HG03432 (cell line): ENCODE results near the gene TMEM132A.

ENCODE experiments used
- ATAC-seq: cut with Tn5 transposase; IDR thresholded peaks from one replicate; pipeline ENCODE4 v1.9.1; 2021; ENCODE audit warnings: mild to moderate bottlenecking, moderate library complexity; ENCODE audit not compliant: unreplicated experiment

TMEM132A gene, protein sequence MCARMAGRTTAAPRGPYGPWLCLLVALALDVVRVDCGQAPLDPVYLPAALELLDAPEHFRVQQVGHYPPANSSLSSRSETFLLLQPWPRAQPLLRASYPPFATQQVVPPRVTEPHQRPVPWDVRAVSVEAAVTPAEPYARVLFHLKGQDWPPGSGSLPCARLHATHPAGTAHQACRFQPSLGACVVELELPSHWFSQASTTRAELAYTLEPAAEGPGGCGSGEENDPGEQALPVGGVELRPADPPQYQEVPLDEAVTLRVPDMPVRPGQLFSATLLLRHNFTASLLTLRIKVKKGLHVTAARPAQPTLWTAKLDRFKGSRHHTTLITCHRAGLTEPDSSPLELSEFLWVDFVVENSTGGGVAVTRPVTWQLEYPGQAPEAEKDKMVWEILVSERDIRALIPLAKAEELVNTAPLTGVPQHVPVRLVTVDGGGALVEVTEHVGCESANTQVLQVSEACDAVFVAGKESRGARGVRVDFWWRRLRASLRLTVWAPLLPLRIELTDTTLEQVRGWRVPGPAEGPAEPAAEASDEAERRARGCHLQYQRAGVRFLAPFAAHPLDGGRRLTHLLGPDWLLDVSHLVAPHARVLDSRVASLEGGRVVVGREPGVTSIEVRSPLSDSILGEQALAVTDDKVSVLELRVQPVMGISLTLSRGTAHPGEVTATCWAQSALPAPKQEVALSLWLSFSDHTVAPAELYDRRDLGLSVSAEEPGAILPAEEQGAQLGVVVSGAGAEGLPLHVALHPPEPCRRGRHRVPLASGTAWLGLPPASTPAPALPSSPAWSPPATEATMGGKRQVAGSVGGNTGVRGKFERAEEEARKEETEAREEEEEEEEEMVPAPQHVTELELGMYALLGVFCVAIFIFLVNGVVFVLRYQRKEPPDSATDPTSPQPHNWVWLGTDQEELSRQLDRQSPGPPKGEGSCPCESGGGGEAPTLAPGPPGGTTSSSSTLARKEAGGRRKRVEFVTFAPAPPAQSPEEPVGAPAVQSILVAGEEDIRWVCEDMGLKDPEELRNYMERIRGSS

DNA sequence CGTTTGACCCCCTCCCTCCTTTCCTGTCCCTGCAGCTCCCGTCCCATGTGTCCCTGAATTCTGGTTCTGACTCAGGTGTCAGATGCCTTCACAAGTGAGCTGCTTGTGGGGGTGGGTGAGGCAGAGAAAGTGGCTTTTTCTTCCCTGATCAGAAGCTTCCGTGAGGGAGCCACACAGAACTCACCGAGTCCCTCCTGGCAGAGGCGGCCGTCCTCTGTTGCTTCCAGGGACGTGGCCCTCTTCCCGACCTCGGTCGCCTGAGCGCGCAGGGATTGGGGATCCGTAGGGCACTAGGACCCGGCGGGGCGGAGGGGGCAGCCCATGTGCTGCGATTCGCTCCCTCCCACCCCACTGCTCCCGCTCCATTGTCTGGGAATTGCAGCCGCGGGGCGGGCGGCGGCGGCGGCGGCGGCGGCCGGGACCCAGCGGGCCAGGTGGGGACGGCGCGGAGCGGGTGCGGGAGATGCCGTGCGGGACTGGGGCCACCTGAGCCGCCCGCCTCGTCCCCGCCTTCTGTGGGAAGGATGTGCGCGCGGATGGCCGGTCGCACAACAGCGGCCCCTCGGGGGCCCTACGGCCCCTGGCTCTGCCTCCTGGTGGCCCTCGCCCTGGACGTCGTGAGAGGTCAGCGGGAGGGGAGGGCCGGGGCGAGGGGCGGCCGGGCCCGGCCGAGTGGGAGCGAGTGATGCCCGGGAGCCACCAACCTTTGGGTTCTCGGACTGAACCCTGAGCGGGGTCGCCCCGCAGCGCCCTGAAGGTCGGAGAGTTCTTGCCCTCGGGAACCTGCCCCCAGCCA lies at the start of gene TMEM132A:
TSS of gene TMEM132A (plus strand) at position 351 of the 796 bp plus-strand sequence. CDS start at position 525, 174 bp downstream.
- ATAC-seq: peak; percentile 57

DNA sequence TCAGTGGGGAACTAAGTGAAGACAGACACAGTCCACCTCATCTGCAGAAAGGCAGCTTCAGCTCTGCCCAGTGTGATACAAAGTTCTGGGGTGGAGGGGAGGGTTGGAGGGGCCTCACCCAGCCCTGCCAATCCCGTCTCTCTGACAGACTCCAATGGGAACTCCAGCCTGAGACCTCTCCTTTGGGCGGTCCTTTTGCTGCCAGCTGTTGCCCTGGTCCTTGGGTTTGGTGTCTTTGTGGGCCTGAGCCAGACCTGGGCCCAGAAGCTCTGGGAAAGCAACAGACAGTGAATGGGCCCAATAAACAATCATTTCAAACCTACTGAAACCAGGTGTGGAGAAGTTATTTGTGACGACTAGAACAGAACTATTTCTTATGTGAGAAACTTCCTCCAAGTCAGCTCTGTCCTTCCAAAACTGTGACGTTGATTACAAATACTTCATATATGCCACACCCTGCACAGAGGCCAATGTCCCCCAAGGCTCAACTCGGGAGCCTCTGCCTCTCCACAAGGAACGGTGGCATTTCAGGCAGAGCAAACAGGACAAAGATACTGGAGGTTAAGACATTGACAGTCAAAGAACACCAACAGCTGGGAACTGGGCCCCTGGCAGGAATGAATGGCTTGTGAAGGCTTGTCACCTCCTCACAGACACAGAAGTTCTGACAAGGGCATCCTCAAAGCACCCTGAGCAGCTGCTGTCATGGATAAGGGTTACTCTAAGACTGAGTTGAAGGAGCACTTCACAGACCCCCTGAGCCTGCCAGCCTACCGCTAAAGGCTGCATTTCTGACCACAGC lies 48.7 kb upstream of the TMEM132A start:
- no peak for ATAC-seq

DNA sequence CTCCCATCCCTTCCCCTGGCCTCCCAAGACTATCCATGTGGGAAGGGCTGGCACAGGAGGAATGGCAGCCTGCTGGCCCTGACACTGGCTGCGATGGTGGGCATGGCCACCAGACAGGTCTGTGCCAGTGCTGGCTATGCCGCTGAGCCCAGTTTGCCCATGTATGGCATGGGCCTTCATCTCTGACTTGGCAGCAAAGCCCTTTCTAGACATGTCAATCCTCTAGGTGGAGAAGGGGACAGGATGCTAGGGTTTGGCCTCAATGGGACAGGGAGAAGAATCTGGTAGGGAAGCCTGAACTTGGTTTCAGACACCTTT lies 48.1 kb upstream of the TMEM132A start:
- no peak for ATAC-seq

DNA sequence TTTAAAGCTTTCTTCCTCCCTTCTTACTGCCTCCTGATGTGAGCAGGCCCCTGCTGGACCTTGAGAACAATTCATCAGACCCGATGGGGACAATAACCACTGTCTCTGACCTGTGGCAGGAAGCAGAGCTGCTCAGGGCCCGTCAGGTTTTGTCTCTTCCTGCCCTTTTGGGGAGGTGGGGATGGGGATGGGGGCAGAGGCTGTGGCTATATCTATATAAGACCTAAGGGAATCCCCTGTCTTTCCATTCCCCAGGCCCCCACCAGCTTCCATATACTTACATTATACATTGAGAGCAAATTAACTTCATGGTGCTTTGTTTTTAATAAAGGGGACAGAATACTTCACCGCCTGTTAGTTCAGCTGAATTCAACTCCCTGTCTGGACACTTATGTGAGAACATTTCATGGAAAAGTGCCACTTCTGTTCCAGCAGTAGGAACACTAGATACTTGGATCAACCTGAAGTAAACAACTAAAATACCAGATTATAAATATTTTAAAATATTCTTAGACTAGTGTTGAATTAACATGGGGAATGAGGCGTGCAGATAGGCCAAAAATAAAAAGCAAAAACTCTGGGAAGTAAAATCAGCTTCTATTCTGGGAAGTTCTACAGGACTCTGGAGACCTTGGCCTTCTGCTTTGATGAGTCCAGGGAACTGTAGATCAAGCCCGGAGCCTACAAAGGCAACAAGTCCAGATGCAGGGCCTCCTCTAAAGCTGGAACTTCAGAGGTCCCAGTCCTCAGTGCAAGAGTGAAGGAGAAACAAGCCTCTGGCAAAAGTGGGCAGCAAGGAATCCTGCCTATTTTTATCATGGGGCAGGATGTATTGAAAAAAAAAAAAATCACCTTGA lies 45.8 kb upstream of the TMEM132A start:
- no peak for ATAC-seq

DNA sequence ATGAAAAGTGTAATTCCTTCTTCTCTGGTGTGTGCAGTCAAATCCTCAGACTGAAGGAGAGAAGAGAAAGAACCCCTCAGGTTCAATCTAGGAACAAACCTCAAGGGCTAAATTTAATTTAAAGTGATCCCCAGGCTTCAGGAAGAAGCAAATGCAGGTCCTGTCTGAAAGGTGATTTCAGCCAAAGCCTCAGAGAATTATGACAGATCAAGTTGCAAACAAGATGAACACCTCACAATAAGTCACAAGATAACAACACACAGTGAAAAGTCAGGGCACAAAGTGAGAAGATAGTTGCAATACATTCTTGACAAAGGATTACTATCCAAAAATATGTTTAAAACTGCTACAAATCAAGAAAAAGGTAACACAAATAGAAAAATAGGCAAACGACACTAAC lies 45.2 kb upstream of the TMEM132A start:
- no peak for ATAC-seq

DNA sequence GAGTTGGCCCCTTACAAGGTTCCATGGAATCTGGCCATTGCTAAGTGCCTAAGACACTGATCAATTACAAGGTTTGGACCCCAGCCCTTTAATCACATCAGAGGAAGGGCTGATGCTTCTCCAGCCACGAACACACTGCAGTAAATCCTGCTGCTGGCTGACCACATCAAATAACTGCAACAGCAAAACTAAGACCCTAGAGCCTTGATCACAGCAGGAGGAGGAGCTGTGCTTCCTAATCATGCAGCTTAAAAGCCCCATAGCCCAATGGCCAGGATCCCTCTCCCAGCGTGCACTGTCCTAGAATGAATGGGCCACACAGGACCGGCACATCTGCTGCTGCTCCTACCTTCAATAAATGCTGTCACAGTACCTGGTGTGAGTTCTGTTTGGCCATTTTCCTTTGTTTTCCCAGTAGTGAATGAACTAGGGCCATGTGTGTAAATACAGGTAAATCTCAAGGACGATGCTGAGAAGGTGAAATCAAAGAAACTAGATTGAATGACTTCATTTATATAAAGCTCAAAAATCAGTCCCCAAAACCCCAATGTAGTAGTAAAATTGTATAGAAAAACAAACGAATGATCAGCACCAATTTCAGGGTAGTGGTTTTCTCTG lies 44.2 kb upstream of the TMEM132A start:
- no peak for ATAC-seq

DNA sequence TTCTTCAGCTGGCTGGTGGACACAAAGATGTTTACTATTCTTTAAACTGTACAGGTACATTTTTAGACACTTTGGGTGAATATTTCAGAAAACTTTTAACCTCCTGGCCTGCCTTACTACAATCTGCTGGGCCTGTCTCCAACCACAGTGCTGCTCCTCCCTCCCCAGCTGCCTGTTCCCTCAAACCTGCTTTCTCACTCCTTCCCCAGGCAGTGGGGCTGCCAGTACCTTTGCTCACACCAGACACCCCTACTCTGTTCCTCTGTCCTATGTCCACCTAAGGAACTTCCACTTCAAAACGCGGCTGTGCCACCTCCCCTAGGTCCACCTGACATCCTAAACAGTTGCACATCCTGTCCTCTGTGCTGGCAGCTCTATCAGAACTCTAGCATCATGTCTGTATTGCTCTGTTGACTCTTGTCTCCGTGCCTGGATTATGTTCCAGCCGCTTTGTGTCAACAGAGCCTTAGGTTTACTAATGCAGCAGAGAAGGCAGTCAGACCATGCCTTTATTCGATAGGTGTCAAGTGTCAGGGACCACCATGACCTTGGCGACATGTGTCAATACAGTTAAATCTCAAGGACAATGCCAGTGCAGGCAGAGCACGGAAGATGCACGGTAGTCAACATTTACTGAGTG lies 43.5 kb upstream of the TMEM132A start:
- ATAC-seq: no peak

DNA sequence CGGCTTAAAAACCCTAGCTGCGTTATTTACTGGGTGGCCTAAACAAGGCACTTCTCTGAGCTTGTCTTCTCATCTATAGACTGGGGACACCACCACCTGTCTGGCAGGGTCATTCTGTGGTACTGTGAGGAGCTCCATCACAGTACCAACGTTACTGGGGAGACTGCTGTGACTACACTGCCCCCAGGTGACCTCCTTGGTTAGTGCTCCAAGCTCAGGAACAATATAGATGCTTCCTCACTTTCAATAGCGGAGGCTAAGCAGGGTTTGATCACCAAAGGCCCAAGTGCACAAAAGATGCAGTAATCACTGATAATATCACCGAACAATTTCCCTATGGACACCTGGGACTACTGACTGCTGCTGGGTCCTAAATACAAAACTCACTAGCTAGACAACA lies 36.7 kb upstream of the TMEM132A start:
- ATAC-seq: no peak

DNA sequence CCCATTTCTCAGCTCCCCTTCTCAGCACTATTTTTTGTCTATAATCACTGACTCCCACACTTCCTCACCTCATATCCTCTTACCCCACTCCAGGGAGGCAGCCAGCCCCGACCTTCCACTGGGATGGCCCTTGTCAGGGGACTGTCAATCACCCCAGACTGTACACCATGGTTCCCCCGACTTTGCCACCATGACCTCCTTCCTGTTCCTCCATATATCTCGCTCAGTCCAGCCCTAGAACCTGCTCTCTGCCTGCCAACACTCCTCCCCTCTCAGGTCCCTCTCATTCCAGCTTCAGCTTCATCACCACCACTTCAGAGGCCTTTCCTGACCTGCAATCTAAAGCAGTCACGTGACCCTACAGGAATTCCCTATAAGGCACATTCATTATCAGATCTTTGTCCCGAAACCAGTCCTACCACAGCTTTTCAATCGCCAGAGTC lies 34.4 kb upstream of the TMEM132A start:
- ATAC-seq: no peak

DNA sequence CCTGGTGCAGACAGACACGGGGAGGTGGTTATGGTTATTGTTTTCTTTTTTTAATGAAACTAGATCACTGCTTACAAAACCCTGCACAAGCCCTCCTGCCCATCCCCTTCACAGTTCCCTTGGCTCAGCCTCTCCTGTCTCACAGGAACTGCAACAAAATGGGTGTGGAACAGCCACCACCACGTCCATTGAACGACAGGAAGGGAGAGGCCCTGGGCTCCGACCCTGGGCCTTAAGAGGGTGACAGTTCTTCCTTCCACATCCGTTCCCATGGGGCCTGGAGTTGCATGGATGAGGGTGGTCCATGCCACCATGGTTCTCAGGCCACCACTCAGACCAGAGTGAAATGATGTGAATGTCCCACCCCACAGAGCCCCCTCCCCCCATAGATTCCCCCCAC lies 33.6 kb upstream of the TMEM132A start:
- ATAC-seq: no peak

DNA sequence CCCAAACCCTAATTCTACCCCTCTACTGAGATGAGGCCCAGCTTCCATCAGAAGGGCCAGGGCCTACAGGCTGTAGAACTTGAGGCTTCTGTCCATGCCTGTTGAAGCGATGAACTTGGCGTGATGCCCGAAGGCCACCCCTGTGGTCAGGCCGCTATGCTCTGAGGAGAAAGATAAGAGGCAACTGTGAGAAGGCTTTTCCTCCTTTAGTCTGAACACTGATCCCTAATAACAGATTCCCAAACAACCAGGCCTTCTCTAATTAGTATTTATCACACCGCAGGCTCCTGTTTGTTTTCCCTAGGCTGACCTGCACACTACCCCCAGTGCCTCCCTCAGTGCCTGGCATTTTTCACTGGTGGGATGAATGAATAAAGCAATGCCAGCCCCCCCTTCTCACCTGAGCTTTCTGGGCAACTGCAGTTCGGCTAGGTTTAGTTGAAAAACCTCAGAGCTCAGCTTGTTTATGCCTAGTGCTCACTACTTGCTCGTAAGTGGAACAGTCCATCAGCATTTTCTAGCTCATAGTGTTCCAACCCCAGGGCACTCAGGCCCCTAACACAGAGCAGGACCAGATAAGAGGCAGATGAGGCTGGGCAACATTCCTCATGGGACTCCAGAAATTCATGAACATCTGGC lies 33.0 kb upstream of the TMEM132A start:
- ATAC-seq: no peak

DNA sequence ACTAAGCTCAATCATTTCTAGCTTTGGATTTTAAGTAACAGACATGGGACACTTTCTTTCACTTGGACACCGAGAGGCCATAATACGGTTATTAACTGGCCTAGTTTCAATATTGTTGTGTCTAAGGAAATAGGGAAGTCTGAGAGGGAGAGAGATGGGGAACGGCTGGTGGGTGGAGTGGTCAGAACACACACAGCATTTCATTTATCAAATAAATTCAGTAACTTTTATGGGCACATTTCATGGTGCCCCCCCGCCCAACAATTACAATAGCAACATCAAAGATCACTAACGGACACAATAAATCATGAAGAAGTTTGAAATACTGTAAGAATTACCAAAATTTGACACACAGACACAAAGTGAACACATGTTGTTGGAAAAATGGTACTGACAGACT lies 28.6 kb upstream of the TMEM132A start:
- ATAC-seq: no peak

DNA sequence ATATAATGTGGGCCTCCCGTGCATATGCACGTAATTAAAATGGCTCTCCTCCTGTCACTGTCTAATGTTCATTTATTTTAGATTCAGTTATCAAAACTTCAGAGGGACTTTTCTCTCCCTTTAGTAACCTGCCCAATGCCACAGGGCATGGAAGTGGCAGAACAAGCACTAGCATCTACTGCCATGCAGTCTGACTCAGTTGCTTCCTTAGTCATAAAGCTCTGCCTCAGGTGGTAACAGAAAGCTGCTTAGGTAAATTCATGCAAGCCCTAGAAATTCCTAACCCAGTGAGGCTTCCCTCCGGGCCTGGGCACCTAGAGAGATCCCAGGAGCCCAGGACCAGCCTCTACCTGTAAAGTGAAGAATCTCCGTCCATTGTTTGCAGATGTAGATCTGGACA lies 26.8 kb upstream of the TMEM132A start:
- ATAC-seq: no peak

DNA sequence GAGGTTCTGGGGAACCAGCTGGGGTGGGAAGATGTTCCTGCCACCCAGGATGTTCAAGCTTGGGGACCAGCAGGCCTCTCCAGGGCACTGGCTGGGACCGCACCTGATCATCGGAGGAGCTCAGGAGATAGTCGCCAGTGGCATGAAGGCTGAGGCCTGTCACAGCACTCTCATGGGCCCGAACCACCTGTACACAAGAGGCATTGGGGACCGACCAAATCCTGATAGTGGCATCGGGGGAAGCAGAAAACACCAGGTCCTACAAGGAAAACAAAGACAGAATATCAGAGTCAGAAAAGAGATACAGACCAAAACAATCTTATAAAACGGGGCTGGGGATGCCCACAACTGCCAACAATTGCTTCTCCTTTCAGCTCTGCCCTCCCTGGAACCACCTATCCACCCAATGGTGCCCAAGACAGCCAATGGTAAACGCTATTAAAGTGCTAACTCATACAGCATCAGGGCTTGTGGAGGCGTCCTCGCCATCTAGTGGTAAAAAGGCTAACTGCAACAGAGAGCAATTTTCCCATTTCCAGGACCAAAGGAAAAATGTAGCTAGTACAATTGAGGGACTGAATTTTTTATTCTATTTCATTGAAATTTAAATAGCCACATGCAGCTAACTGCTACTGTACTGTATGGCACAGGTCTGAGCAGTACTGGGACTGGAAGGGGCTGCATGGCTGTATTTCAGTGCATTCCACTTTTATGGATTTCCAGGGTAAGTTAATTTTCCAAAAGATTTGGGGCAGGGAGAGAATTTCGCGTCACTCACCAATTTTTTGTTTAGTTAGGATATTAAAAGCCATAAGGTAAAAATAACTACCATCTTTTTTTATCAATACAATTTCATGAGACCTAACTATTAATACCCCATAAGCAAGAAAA lies 25.0 kb upstream of the TMEM132A start:
- no peak for ATAC-seq

DNA sequence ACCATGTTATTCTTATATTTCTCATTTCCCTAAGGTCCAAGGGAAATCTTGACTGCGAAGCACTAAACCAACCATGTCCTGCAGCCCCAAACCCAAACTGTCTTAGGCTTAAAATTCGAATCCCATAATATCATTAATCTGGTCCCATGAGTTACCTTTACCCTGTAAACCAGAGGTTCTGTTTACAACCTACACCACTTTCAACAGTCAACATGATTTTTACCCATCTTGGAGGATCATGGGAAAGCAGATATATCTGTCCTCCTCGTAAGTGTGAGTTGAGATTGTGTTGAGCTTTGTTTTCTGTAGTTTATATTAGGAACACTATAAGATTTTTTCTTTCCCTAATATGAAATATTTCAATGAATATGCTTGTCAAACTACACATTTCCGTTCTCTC lies 24.3 kb upstream of the TMEM132A start:
- no peak for ATAC-seq

DNA sequence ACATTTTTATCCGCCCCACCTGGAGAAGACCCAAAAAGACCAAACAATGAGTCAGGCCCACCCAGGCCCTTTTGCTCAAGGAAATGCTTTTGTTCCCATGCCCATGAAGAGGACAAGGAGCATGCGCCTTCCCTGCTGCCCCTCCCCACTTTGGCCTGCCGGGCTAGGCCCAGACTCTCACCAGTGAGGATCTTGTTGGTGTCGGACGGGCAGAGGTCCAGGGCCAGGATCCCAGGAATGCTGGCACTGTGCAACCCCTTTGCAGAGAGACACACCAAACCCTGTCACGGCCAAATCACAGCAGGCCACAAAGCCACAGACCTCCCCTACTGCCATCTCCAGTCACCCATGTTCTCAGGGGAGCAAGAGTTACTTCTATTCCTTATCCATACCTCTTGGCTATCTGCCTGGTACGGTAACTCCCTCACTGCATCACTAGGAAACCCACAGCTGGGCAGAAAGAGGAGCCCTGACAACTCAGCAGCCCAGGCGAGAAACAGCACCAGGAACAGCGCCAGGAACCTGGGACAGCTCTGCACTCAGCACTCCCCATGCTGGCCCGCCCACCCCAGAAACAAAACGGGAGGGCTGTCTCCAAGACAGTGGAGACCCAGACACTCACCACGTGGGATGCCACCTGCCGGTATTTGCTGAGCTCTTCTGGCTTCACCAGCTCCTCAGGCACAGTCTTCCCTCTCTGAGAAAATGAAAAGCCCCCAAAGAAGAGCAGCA lies 23.4 kb upstream of the TMEM132A start:
- no peak for ATAC-seq
